Mesodermal cell (in vitro differentiated cells): ENCODE data around the gene FAM13C. TPM values are rescaled to one million over a fixed set of nuclear protein-coding genes. Genes with fewer than 3 reads are reported as not detected.
"Not testable (repeated sequence)": the region's sequence is repeated elsewhere in the genome, so short reads cannot be mapped to it uniquely, and the experiment has no call there.

Source experiments
- H3K27ac ChIP-seq: 2 replicates; pipeline ENCODE4 v1.7.0; 2013; ENCODE audit warnings: mild to moderate bottlenecking, low read depth, low read length, moderate library complexity; ENCODE audit not compliant: severe bottlenecking
- H3K36me3 ChIP-seq: 2 replicates; pipeline ENCODE4 v1.7.1; 2013; ENCODE audit warnings: mild to moderate bottlenecking, low read length, moderate library complexity; ENCODE audit not compliant: control insufficient read depth, insufficient read depth
- H3K4me1 ChIP-seq: one replicate; pipeline ENCODE4 v1.7.1; 2013; ENCODE audit warnings: mild to moderate bottlenecking, low read length; ENCODE audit not compliant: insufficient read depth, control insufficient read depth, poor library complexity, severe bottlenecking
- H3K4me3 ChIP-seq: 2 replicates; pipeline ENCODE4 v1.7.0; 2013; ENCODE audit warnings: low read length, control low read depth, mild to moderate bottlenecking; ENCODE audit not compliant: insufficient read depth, poor library complexity, severe bottlenecking; ENCODE audit errors: extremely low read depth
- H3K9me3 ChIP-seq: 2 replicates; pipeline ENCODE4 v1.7.1; 2013; ENCODE audit warnings: mild to moderate bottlenecking, low read length, moderate library complexity; ENCODE audit not compliant: control insufficient read depth
- WGBS, 2 experiments: methylation state at CpG; one replicate each; pipeline ENCODE4 v1.1.5; 2013; ENCODE audit warnings: missing lambda C conversion rate in 2 of 2; ENCODE audit not compliant: insufficient coverage in 2 of 2; 5-methylcytosine and 5-hydroxymethylcytosine counted together
- polyA plus RNA-seq, 2 experiments: library from polyadenylated mRNA; stranded (reverse); fragments of 50-300 nt; gene quantifications; one replicate each; pipeline ENCODE4 v1.2.3, GENCODE V29; 2013

Gene FAM13C
- 1.8 TPM for polyA plus RNA-seq (2013, experiment 1 of 2)
- polyA plus RNA-seq (2013, experiment 2 of 2) = 2.6 TPM

DNA sequence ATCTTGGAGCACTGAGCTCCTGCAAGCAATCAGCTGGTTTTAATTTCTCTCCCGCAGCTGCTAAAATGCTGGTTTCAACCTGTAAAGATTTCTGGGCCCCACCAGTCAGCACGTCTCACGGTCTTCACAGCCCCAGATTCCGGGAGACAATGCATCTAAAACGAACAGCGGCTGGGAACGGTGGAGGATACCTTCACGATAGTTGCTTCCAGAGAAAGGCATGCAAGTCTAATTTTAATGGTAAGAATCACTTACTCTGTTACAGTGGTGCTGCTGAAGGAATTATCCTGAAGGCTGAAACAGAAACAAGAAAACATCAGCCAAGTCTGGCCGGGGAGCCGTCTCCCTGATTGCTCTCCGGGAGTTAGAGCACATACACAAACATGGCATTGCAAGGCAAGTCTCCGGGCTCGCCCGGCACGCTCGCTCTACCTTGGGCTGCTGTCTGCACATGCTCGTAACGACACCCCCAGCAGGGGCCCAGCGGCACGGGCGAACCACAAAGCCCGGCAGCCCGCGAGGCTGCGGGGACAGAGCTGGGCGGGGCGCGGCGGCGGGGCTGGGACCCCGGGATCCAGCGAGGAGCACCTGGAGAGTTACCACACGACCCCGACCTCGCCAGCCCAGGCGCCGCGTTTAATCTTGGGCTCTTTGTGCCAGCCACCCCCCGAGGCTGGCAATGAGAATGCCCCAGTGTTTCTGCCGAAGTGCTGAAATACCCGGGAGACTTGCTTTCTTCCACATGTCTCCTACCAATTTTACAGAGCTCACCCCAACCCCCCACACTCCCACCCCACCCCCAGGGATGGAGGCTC is at the start of gene FAM13C:
TSS of gene FAM13C (minus strand) at position 406 of the 815 bp plus-strand sequence. CDS start at position 317, 89 bp downstream.
- Histone ChIP-seq H3K4me3 (peak within 1 kb of the TSS; percentile 42), H3K36me3 (no peaks in the 10 kb centered on the region), H3K27ac (peak within 1 kb of the TSS; percentile 32), H3K4me1 (no peaks in the 10 kb centered on the region), H3K9me3 (no peaks in the 10 kb centered on the region)
- WGBS, 2 experiments = 1 to 2% methylated on average over 37 to 39 of the region's 41 CpGs

DNA sequence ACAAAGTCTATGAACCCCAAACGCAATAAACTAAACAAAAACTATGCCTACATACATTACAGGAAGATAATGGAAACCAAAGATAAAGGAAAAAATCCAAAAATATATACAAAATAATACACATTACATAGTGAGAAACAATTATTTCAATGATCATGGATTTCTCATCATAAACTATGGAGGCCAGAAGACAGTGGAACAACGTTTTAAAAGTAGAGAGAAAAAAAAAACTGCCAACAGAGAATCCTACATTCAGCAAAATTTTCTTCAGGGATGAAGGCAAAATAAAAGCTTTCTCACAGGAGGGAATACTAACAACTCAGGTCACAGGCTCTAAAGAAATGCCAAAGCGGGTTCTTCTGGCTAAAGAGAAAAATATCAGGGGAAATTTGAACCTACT is 42.9 kb upstream of the FAM13C start:
- Histone ChIP-seq H3K4me1 (no peaks in the 10 kb centered on the region), H3K36me3 (no peaks in the 10 kb centered on the region), H3K27ac (no peak overlapping the region), H3K9me3 (no peaks in the 10 kb centered on the region), H3K4me3 (no peak overlapping the region)
- WGBS, 2 experiments = no CpG with 5 or more reads among the region's 3 CpGs

DNA sequence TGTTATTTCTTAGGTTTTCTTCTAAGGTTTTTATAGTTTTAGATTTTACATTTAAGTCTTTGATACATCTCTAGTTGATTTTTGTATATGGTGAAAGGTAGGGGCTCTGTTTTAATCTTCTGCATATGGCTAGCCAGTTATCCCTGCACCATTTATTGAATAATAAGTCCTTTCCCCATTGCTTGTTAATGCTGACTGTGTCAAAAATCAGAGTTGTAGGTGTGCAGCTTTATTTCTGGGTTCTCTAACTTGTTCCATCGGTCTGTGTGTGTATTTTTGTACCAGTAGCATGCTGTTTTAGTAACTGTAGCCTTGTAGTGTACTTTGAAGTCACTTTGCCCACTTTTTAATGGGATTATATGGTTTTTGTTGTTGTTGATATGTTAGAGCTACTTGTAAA is 37.9 kb upstream of the FAM13C start:
- H3K4me1 ChIP-seq = no peaks in the 10 kb centered on the region

DNA sequence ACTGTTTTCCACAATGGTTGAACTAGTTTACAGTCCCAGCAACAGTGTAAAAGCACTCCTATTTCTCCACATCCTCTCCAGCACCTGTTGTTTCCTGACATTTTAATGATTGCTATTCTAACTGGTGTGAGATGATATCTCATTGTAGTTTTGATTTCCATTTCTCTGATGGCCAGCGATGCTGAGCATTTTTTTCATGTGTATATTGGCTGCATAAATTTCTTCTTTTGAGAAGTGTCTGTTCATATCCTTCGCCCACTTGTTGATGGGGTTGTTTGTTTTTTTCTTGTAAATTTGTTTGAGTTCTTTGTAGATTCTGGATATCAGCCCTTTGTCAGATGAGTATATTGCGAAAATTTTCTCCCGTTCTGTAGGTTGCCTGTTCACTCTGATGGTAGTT is 37.0 kb upstream of the FAM13C start:
- not testable (repeated sequence) for H3K36me3 ChIP-seq, H3K9me3 ChIP-seq, H3K4me1 ChIP-seq, H3K4me3 ChIP-seq, H3K27ac ChIP-seq
- 84% methylated on average over 2 of the region's 4 CpGs; no CpG with 5 or more reads in 1 of the 2 experiments for WGBS, 2 experiments

More for the DNA sequence above, 37.9 kb upstream of the FAM13C start:
- Histone ChIP-seq H3K4me3 (no peak overlapping the region), H3K36me3 (no peaks in the 10 kb centered on the region), H3K27ac (no peak overlapping the region), H3K9me3 (no peaks in the 10 kb centered on the region)
- 71 to 80% methylated on average over 1 of the region's 1 CpG for WGBS, 2 experiments

DNA sequence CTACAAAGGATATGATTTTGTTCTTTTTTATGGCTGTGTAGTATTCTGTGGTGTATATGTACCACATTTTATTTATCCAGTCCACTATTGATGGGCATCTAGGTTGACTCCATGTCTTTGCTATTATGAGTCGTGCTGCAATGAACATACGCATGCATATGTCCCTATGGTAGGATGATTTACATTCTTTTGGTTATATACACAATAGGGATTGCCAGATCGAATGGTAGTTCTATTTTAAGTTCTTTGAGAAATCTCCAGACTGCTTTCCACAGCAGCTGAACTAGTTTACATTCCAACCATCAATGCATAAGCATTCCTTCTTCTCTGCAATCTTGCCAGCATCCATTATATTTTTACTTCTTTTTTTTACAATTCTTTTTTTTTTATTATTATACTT is 35.6 kb upstream of the FAM13C start:
- whole genome bisulfite sequencing, 2 experiments = 83% methylated on average over 1 of the region's 3 CpGs; no CpG with 5 or more reads in 1 of the 2 experiments
- Histone ChIP-seq H3K4me1 (no peaks in the 10 kb centered on the region), H3K4me3 (no peak overlapping the region), H3K27ac (no peak overlapping the region), H3K36me3 (no peaks in the 10 kb centered on the region), H3K9me3 (no peaks in the 10 kb centered on the region)

DNA sequence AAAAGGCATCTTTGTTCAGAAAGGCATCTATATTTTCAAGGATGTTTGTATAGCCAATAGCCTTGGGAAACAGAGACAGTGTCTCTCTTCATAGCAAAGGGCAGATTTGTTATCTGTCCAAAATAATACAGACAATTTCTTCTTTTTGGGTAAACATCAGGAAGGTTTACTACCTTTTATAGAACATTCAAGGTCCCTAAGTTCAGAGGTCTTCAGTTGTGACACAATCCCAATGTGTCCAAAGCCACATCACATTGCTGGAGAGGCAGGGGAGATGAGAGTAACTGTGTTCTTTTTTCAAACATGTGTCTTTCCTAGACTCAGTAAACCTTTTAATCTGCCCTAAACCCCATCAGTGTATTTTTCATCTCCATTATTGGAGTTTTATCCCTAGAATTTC is 33.6 kb upstream of the FAM13C start:
- Histone ChIP-seq H3K27ac (no peak overlapping the region), H3K4me1 (no peaks in the 10 kb centered on the region), H3K36me3 (no peaks in the 10 kb centered on the region), H3K9me3 (no peaks in the 10 kb centered on the region), H3K4me3 (no peak overlapping the region)

DNA sequence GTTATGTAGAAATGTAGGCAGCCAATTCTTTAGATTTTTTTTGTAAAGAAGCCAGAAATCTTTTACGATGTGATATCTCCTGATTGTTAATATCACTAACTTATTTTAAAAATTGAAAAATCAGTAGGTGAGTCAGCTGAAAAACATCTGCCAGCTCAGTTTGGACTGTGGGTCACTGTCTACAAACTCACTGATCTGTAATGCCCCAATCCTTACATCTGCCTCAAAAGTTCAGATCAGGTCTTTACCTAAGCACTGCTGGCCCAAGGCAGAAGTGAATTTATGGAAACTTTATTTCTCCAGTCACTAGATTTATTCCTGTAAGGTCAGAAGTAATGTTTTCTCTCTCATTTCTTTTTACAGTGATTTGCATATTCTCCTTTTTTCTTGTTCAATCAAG is 31.0 kb upstream of the FAM13C start:
- Histone ChIP-seq H3K4me1 (no peaks in the 10 kb centered on the region), H3K4me3 (no peak overlapping the region), H3K9me3 (no peaks in the 10 kb centered on the region), H3K36me3 (no peaks in the 10 kb centered on the region), H3K27ac (no peak overlapping the region)
- no CpG with 5 or more reads among the region's 1 CpG for WGBS, 2 experiments

DNA sequence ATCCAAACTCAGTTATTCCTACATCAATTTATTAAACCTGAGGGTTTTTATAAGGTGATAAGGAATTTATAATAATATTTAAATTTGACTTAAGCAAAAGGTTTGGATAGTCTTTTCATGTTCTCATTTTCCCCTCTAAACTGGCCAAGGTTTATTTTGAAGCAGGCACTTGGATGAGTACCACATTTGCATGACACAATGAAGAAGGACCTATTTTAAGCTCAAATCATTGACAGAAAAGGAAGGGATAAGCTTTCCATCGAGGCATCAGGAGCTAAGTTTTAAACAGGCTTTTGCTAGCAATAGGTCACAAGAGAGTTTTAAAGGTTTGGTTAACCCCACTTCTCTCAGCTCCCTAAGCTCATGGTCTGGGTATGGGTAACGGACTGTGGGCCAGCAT is 28.7 kb upstream of the FAM13C start:
- Histone ChIP-seq H3K27ac (no peak overlapping the region), H3K4me1 (peaks cover 8% of the 10 kb centered on the region), H3K9me3 (no peaks in the 10 kb centered on the region), H3K4me3 (no peak overlapping the region), H3K36me3 (no peaks in the 10 kb centered on the region)
- 88% methylated on average over 1 of the region's 2 CpGs; no CpG with 5 or more reads in 1 of the 2 experiments for WGBS, 2 experiments

DNA sequence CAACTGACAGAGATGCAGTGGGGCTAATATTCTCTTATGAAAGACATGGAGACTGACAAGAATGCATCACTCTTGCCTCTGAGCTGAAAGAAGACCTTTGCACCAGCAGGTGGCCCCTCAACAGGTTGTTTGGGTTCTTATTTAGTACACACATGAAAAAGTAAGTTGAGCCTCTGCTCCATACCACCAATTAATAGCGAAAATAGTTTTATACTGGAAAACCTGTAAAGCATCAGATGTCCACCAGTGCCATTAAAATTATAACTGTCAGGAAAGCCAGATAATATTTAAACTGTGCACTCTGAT is 26.3 kb upstream of the FAM13C start:
- peak overlapping the region; percentile 85 for H3K27ac ChIP-seq
- no peaks in the 10 kb centered on the region for H3K9me3 ChIP-seq
- WGBS, 2 experiments = 100% methylated on average over 1 of the region's 1 CpG; no CpG with 5 or more reads in 1 of the 2 experiments

DNA sequence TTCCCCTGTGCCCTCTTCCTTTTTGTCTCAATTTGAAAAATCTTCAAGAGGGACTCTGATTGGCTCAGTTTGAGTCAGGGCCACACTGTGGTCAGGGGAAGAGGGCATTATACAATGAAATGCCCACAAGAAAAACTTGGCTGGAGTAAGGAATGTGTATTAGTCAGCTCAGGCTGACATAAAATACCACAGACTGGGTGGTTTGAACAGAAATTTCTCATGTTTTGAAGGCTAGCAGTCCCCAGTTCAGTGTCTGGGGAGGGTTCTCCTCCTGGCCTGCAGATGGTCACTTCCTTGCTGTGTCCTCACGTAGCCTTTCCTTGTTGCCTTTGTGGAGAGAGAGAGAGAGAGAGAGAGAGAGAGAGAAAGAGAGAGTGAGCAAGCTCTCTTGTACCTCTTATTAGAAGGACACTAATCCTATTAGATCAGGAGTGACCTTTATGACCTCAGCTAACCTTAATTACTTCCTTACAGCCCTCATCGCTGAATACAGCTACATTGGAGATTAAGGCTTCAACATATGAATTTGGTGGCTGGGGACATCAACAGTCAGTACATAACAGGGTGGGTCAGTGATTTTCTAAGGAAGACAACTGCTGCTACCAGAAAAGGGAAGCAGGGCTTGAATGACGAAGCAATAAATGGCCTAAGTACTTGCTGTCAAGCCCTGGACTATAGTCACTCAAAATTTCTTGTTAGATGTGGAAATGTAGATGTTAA is 25.8 kb upstream of the FAM13C start:
- H3K9me3 ChIP-seq = no peaks in the 10 kb centered on the region
- no peaks in the 10 kb centered on the region for H3K36me3 ChIP-seq
- WGBS, 2 experiments = 92 to 95% methylated on average over 1 to 2 of the region's 3 CpGs
- H3K4me1 ChIP-seq = peaks cover 8% of the 10 kb centered on the region
- H3K4me3 ChIP-seq = no peak overlapping the region
- peak overlapping the region; percentile 85 for H3K27ac ChIP-seq

More for the DNA sequence above, 26.3 kb upstream of the FAM13C start:
- no peaks in the 10 kb centered on the region for H3K36me3 ChIP-seq
- H3K4me3 ChIP-seq = no peak overlapping the region
- H3K4me1 ChIP-seq = peaks cover 8% of the 10 kb centered on the region

DNA sequence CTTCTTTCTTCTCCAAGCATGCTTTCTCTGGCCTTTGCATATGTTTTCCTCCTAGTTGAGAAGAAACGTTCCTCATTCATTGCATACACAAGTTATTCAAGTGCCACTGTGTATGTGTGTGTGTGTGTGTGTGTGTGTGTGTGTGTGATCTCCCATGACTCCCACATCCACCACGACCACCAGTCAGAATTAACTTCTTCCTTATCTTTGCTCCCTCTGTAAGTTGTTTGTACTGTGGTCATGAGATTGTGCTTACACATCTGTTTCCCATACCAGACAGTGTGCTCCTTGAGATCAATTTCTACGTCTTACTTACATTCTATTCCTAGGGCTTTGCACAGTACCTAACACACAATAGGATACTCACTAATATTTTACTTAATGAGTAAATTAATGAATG is 22.4 kb upstream of the FAM13C start:
- Histone ChIP-seq H3K36me3 (no peaks in the 10 kb centered on the region), H3K27ac (no peak overlapping the region), H3K9me3 (no peaks in the 10 kb centered on the region), H3K4me1 (peaks cover 8% of the 10 kb centered on the region), H3K4me3 (no peak overlapping the region)
- no CpG with 5 or more reads among the region's 3 CpGs for WGBS, 2 experiments
